Transverse colon (tissue), 4 donors: ENCODE results near the gene B3GNT8.

Experiments
- POLR2A ChIP-seq: fragments of 450-650 bp; IDR thresholded peaks from one replicate; pipeline ENCODE4 v1.6.1; 2016; ENCODE audit warnings: antibody characterized with exemption, mild to moderate bottlenecking, moderate library complexity
- POLR2AphosphoS5 ChIP-seq, 3 donors: sonication (generic); formaldehyde crosslinking; IDR thresholded peaks; one replicate each; pipeline ENCODE4 v1.6.1; 2016; ENCODE audit warnings: antibody characterized with exemption in 3 of 3
- TF ChIP-seq, protein P1 (sequence below), 5 experiments: fragments of 200-600 bp in 3 of 5; fragments of 450-650 bp in 2 of 5; sonication (generic) in 3 of 5; IDR thresholded peaks; 1 replicate in 2 of 5; 2 replicates in 3 of 5; pipeline ENCODE4 v1.5.1; 2016 to 2017; ENCODE audit warnings: antibody characterized with exemption in 5 of 5, inconsistent platforms in 3 of 5, mild to moderate bottlenecking in 2 of 5, moderate library complexity in 1 of 5

DNA sequence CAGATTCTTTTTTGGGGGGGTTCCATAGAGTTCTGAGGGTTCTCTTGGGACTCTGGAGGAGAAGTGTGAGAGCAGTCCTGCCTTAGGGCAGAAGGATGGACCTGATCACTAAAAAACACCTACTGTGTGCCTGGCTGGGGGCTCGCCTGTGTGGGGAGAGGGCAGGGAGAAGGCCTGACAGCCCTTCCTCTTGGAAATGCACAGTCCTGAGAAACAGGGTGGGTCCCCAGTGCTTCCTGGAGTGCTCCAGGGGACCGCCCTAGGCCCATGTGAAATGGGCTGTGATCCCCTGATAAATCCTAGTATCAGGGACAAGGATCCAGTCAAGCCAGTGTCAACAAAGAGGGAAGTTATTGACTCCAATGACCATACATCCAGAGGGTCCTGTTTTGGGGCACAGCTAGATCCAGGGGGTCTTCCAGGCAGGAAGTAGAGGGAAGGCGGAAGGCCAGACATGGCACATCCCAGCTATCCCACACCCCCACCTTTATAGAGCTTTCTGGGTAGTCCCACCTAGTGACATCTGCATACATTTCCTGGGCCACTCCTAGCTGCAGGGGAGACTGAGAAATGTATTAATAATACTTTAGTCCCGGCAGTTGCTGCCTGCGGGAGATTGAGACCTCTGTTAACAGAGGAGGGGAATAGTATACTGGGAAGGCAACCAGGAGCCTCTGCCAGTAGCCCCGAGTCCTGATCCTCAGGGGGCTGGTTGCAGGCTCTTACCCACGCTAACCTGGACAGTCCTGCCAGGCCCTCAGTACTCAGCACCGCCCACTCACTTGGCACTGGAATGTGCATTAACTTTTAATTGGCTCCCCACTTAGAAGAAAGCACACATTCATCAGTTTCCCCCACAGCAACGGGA is 15.8 kb downstream of the B3GNT8 start:
- no peak for TF ChIP-seq POLR2A
- TF ChIP-seq, protein P1, sequence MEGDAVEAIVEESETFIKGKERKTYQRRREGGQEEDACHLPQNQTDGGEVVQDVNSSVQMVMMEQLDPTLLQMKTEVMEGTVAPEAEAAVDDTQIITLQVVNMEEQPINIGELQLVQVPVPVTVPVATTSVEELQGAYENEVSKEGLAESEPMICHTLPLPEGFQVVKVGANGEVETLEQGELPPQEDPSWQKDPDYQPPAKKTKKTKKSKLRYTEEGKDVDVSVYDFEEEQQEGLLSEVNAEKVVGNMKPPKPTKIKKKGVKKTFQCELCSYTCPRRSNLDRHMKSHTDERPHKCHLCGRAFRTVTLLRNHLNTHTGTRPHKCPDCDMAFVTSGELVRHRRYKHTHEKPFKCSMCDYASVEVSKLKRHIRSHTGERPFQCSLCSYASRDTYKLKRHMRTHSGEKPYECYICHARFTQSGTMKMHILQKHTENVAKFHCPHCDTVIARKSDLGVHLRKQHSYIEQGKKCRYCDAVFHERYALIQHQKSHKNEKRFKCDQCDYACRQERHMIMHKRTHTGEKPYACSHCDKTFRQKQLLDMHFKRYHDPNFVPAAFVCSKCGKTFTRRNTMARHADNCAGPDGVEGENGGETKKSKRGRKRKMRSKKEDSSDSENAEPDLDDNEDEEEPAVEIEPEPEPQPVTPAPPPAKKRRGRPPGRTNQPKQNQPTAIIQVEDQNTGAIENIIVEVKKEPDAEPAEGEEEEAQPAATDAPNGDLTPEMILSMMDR (IDR thresholded peaks at IDR 0.05) = no peak
- TF ChIP-seq POLR2AphosphoS5 (IDR thresholded peaks at IDR 0.05) = no peak
